ENCODE results near the gene CLBA1.
"Not testable (repeated sequence)": the region's sequence is repeated elsewhere in the genome, so short reads cannot be mapped to it uniquely, and the experiment has no call there.

Gene CLBA1

GRCh38 chr14:104985675-104986486, at the start of gene CLBA1:
Gene CLBA1, plus strand, starts transcription at chr14:104985788. Its CDS starts 644 bp downstream, at chr14:104986432.
- DNase-seq (ENCODE audit: low read depth in 3 of 3) = peak; percentile 71 to 82 (median 77)

GRCh38 chr14:104935955-104936354, 49.6 kb upstream of the CLBA1 start:
- DNase-seq (ENCODE audit: low read depth in 3 of 3) = no peak

GRCh38 chr14:104936361-104937155, 49.0 kb upstream of the CLBA1 start:
- DNase-seq (ENCODE audit: low read depth in 3 of 3) = no peak

GRCh38 chr14:104937161-104937560, 48.4 kb upstream of the CLBA1 start:
- no peak for DNase-seq (ENCODE audit: low read depth in 3 of 3)

DNA sequence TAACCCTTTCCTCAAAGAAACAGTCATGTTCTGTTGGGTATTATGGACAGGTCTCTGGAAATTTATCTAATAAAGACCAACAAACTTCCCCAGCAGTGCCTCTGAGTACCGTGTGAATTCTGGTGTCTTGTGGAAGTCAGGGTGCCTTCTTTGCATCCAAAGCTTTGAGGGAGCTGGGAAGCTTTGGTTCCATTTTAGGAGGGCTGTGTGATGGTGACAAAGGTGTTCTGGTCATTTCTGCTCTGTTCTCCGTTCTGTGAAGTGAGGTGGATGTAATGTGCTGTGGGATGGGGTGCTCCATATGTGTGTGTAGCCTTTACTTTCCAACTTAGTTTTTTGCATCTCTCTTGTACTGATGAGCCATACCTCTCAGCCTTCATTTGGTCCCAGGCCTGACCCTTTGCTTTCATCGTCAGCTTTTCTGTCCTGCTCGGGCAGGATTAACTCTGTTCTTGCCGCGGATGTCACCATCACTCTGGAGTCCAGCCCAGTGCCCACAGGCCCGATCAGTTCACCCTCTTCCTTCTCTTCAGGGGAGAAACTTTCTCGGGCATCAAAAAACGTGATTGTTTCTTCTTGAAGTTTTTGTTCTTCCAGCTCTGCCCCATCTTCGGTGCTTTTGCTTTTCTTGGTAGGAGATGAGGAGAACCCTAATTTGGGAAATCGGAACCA, 47.8 kb upstream of the CLBA1 start:
- DNase-seq (ENCODE audit: low read depth in 3 of 3) = no peak

- DNase-seq (ENCODE audit: low read depth in 3 of 3) = no peak
Observed at GRCh38 chr14:104938436-104938835, 47.2 kb upstream of the CLBA1 start.

- no peak for DNase-seq (ENCODE audit: low read depth in 3 of 3)
Observed at GRCh38 chr14:104938960-104939359, 46.6 kb upstream of the CLBA1 start.

- DNase-seq (ENCODE audit: low read depth in 3 of 3) = no peak
Observed at GRCh38 chr14:104939666-104940410, 45.8 kb upstream of the CLBA1 start.

GRCh38 chr14:104940526-104941150, 45.0 kb upstream of the CLBA1 start:
- DNase-seq (ENCODE audit: low read depth in 3 of 3) = no peak

- no peak for DNase-seq (ENCODE audit: low read depth in 3 of 3)
Observed at GRCh38 chr14:104941508-104942365, 43.9 kb upstream of the CLBA1 start.

DNA sequence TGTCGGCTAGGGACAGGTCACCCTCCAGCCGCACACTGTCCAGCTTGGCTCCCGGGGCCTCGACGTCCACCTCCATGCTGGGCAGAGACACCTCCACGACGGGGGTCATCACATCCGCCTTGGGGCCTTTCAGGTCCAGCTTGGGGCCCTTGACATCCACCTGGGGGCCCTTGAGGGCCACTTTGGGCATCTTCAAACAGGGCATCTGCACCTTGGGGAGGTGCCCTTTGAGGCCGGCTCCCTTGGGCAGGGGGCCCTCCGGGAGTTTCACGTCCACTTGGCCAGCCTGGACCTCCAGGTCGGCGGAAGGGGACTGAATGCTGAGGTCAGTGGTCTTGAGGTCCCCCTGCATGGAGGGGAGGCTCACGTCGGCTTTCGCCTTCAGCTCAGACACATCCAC, 43.0 kb upstream of the CLBA1 start:
- DNase-seq (ENCODE audit: low read depth in 3 of 3) = no peak

GRCh38 chr14:104943216-104944015, 42.2 kb upstream of the CLBA1 start:
- not testable (repeated sequence) for DNase-seq (ENCODE audit: low read depth in 3 of 3)

- not testable (repeated sequence) for DNase-seq (ENCODE audit: low read depth in 3 of 3)
Observed at GRCh38 chr14:104944016-104944308, 41.6 kb upstream of the CLBA1 start.

DNA sequence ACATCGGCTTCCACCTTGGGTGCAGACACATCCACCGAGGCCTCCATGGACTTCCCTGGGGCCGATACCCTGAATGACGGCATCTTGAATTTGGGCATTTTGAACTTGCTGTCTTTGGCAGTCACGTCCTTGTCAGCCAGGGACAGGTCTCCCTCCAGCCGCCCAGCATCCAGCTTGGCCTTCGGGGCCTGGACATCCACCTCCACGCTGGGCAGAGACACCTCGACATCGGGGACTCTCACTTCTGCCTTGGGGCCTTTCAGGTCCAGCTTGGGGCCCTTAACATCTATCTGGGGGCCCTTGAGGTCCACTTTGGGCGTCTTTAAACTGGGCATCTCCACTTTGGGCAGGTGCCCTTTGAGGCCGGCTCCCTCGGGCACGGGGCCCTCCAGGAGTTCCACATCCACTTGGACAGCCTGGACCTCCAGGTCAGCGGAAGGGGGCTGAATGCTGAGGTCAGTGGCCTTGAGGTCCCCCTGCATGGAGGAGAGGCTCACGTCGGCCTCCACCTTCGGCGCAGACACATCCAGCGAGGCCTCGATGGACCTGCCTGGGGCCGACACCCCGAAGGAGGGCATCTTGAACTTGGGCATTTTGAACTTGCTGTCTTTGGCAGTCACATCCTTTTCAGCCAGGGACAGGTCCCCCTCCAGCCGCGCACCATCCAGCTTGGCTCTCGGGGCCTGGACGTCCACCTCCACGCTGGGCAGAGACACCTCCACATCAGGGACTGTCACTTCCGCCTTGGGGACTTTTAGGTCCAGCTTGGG, 41.0 kb upstream of the CLBA1 start:
- not testable (repeated sequence) for DNase-seq (ENCODE audit: low read depth in 3 of 3)

DNA sequence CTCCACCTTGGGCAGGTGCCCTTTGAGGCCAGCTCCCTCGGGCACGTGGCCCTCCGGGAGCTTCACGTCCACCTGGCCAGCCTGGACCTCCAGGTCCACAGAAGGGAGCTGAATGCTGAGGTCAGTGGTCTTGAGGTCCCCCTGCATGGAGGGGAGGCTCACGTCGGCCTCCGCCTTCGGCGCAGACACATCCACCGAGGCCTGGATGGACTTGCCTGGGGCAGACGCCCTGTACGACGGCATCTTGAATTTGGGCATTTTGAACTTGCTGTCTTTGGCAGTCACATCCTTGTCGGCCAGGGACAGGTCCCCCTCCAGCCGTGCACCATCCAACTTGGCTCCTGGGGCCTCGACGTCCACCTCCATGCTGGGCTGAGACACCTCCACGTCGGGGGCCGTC, 40.3 kb upstream of the CLBA1 start:
- not testable (repeated sequence) for DNase-seq (ENCODE audit: low read depth in 3 of 3)

GRCh38 chr14:104945986-104946965, 39.3 kb upstream of the CLBA1 start:
- DNase-seq (ENCODE audit: low read depth in 3 of 3) = not testable (repeated sequence)

DNA sequence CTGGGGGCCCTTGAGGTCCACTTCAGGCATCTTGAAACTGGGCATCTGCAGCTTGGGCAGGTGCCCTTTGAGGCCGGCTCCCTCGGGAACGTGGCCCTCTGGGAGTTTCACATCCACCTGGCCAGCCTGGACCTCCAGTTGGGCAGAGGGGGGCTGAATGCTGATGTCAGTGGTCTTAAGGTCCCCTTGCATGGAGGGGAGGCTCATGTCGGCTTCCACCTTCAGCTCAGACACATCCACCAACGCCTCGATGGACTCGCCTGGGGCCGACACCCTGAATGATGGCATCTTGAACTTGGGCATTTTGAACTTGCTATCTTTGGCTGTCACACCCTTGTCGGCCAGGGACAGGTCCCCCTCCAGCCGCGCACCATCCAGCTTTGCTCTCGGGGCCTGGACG, 38.4 kb upstream of the CLBA1 start:
- not testable (repeated sequence) for DNase-seq (ENCODE audit: low read depth in 3 of 3)

Data from stimulated activated CD4-positive, alpha-beta T cell treated with anti-CD3 and anti-CD28 coated beads, TNF-alpha, amount 100 ng/mL, for 24 hours (primary cell).